Measurements from ENCODE around the gene MYL7. TPM values are rescaled to one million over a fixed set of nuclear protein-coding genes. Genes with fewer than 3 reads are reported as not detected.

MYL7 gene
- total and polyA plus RNA-seq, 2 of the 13 experiments (the other 11 are each of a cell fraction or from before 2014, with no cell fraction given), result 1.8 TPM; not detected in 1

- TF ChIP-seq, protein P1, sequence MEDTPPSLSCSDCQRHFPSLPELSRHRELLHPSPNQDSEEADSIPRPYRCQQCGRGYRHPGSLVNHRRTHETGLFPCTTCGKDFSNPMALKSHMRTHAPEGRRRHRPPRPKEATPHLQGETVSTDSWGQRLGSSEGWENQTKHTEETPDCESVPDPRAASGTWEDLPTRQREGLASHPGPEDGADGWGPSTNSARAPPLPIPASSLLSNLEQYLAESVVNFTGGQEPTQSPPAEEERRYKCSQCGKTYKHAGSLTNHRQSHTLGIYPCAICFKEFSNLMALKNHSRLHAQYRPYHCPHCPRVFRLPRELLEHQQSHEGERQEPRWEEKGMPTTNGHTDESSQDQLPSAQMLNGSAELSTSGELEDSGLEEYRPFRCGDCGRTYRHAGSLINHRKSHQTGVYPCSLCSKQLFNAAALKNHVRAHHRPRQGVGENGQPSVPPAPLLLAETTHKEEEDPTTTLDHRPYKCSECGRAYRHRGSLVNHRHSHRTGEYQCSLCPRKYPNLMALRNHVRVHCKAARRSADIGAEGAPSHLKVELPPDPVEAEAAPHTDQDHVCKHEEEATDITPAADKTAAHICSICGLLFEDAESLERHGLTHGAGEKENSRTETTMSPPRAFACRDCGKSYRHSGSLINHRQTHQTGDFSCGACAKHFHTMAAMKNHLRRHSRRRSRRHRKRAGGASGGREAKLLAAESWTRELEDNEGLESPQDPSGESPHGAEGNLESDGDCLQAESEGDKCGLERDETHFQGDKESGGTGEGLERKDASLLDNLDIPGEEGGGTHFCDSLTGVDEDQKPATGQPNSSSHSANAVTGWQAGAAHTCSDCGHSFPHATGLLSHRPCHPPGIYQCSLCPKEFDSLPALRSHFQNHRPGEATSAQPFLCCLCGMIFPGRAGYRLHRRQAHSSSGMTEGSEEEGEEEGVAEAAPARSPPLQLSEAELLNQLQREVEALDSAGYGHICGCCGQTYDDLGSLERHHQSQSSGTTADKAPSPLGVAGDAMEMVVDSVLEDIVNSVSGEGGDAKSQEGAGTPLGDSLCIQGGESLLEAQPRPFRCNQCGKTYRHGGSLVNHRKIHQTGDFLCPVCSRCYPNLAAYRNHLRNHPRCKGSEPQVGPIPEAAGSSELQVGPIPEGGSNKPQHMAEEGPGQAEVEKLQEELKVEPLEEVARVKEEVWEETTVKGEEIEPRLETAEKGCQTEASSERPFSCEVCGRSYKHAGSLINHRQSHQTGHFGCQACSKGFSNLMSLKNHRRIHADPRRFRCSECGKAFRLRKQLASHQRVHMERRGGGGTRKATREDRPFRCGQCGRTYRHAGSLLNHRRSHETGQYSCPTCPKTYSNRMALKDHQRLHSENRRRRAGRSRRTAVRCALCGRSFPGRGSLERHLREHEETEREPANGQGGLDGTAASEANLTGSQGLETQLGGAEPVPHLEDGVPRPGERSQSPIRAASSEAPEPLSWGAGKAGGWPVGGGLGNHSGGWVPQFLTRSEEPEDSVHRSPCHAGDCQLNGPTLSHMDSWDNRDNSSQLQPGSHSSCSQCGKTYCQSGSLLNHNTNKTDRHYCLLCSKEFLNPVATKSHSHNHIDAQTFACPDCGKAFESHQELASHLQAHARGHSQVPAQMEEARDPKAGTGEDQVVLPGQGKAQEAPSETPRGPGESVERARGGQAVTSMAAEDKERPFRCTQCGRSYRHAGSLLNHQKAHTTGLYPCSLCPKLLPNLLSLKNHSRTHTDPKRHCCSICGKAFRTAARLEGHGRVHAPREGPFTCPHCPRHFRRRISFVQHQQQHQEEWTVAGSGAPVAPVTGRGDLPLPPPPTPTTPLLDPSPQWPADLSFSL (CRISPR knock-in tag; IDR thresholded peaks at IDR 0.05), result no peak
- TF ChIP-seq ZNF24 (IDR thresholded peaks at IDR 0.05) (no peak), ZNF7 (CRISPR knock-in tag; IDR thresholded peaks at IDR 0.05) (no peak), ZMYM4 (CRISPR knock-in tag; IDR thresholded peaks at IDR 0.05) (no peak), ZNF460 (CRISPR knock-in tag; IDR thresholded peaks at IDR 0.05; ENCODE audit: borderline replicate concordance) (no peak), ZFP36 (IDR thresholded peaks at IDR 0.05; ENCODE audit: borderline replicate concordance, low read depth, low read length, partially characterized antibody) (no peak), SYNCRIP (IDR thresholded peaks at IDR 0.05; ENCODE audit: insufficient read depth, low read depth, low read length) (no peak), SSRP1 (CRISPR knock-in tag; IDR thresholded peaks at IDR 0.05) (no peak), ZBTB33 (CRISPR knock-in tag; IDR thresholded peaks at IDR 0.05) (no peak), ZBTB21 (CRISPR knock-in tag; IDR thresholded peaks at IDR 0.05) (no peak), ZFX (CRISPR knock-in tag; IDR thresholded peaks at IDR 0.05; ENCODE audit: low read depth) (no peak), ZNF264 (CRISPR knock-in tag; IDR thresholded peaks at IDR 0.05) (no peak), MYNN (CRISPR knock-in tag; IDR thresholded peaks at IDR 0.05; ENCODE audit: low read depth) (no peak), HOXA5 (CRISPR knock-in tag; IDR thresholded peaks at IDR 0.05) (no peak), HOXA3 (CRISPR knock-in tag; IDR thresholded peaks at IDR 0.05) (no peak), RCOR2 (CRISPR knock-in tag; IDR thresholded peaks at IDR 0.05) (no peak), ZNF546 (CRISPR knock-in tag; conservative IDR thresholded peaks at IDR 0.05) (no peak)
- TF ChIP-seq, protein P2, sequence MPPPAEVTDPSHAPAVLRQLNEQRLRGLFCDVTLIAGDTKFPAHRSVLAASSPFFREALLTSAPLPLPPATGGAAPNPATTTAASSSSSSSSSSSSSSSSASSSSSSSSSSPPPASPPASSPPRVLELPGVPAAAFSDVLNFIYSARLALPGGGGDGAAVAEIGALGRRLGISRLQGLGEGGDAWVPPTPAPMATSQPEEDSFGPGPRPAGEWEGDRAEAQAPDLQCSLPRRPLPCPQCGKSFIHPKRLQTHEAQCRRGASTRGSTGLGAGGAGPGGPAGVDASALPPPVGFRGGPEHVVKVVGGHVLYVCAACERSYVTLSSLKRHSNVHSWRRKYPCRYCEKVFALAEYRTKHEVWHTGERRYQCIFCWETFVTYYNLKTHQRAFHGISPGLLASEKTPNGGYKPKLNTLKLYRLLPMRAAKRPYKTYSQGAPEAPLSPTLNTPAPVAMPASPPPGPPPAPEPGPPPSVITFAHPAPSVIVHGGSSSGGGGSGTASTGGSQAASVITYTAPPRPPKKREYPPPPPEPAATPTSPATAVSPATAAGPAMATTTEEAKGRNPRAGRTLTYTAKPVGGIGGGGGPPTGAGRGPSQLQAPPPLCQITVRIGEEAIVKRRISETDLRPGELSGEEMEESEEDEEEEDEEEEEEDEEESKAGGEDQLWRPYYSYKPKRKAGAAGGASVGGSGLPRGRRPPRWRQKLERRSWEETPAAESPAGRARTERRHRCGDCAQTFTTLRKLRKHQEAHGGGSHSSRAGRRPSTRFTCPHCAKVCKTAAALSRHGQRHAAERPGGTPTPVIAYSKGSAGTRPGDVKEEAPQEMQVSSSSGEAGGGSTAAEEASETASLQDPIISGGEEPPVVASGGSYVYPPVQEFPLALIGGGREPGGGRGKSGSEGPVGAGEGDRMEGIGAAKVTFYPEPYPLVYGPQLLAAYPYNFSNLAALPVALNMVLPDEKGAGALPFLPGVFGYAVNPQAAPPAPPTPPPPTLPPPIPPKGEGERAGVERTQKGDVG (CRISPR knock-in tag; IDR thresholded peaks at IDR 0.05; ENCODE audit: borderline replicate concordance), result no peak
Measured at GRCh38 chr7:44098092-44099068, 42.8 kb downstream of the MYL7 start (continued).
